NCI-H1694 treated with DMSO at 0.1 percent for 48 hours (cell line): ENCODE measurements around the gene KIAA2012.

Experiments used
- DNase-seq: peaks from one replicate; lab custom pipeline; 2025; lab: John Stamatoyannopoulos, UW

KIAA2012 gene

DNA sequence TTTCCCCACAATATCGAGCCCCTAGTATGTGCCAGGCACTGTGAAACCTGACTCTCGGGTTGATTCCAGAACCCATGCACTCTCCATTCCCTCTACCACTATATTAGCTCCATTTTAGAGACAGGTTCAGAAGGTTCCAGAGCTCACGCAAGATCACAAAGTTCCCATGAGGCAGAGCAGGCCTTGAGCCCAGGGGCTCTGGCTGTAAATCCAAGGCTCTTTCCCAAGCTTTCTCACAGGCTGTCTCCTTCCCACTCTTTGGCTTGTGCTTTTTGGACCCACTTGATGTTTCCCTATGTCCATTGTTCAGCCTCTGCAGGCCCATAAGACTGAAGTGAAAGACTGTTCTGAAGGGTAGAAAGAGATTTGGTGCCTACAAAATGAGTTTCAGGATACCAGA is 15.7 kb downstream of the KIAA2012 start:
- no peak for DNase-seq

DNA sequence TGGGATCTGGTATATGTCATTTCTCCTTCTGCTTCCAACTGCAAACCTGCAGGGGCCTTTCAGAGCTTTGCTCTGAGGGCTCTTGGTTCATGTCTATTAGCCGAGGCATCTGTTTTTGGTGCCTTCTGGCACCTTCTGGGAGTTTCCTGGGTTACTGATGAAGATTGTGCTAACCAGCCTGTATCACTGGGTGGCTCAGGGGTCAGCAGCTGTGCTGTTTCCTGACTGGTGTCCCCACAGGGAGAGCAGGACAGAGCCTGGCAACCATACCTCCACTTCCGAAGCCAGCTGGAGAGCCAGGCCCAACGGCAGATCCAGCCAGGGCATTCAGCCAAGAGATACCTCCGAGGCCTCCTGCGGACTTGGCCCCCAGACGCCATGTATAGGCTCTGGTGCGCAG is 17.5 kb downstream of the KIAA2012 start:
- DNase-seq, result no peak

DNA sequence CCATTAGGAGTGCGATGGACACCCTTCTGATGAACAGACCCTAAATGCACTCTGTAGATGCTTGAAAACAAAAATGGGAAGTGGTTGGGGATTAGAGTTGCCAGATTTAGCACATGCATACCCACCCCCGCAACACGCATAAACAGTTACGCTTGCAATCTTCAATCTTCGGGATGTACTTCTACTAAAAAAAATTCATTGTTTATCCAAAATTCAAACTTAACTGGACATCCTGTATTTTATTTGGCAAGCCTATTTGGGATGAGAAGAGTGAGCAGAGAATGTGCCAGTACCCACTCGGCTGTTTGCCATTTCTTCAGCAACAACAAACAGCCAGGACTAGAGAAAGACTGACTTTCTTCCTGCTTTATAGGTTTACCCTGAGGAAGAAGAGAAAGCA is 18.4 kb downstream of the KIAA2012 start:
- DNase-seq, result no peak

DNA sequence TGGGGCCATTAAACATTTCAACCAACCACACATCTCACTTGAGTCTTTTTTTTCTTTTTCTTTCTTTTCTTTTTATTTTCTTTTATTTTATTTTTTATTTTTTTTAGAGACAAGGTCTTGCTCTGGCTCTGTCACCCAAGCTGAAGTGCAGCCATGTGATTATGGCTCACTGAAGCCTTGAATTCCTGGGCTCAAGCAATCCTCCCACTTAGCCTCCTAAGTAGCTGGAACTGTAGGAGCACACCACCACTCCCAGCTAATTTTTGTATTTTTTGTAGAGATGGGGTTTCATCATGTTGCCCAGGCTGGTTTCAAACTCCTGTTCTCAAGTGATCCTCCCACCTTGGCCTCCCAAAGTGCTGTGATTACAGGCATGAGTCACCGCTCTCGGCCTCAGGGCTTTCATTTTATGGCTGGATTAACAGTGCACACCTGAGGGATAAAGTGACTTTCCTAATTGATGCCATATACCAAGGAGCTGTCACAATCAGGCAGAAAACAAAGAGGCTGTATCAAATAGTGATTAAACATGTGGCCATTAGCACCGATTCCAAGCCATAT is 21.5 kb downstream of the KIAA2012 start:
- no peak for DNase-seq

DNA sequence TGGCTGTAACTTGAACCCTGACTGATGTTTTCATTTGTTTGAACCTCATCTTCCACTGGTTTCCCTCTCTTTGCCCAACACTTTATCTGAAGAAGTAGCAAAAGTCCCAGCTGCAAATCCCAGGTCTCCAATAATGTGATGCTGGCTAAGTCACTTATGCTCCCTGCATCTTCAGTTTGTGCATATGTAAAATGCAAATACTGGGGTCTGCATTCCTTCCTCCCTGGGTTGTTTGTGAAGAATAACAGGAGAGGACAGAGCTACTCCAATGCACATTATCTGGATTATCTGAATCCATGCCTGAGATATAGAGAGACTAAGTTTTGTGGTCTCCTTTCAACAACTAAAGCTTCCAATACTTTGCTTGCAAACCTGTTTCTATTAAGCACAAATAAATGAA is 22.2 kb downstream of the KIAA2012 start:
- DNase-seq, result no peak

DNA sequence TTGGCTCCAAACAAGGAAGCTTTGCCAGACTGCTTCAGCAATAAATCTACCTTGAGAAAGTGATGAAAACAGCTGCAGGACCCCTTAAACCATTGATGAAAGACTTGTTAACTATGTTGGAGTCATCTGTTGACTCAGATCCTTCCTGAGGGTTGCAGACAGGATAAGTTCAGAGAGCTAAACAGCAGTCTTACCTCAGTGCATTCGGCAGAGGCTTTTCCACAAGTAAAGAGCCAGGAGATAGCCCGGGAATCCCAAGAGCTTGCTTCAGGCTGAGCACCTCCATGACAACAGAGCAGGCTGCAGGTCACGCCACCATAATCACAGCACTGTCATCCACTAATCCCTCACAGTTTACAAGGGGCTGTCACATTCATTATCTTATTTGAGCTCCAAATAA is 23.7 kb downstream of the KIAA2012 start:
- DNase-seq, result no peak

DNA sequence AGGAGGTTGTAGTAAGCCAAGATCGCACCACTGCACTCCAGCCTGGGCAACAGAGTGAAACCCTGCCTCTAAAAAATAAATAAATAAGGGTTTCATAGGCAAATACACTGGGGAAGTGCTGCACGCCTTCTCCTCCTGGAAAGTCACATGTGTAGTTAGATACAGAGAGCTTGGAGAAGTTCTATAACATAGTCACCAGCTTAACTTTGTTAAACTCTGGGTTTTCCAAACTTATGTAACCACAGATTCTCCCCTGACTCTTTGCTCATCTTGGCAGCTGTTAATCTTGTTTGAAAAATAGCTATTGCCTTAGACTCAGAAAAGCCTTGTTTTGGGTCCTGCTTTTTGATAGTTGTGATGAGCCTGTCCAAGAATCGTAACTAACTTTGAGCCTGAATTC is 25.2 kb downstream of the KIAA2012 start:
- DNase-seq, result no peak

DNA sequence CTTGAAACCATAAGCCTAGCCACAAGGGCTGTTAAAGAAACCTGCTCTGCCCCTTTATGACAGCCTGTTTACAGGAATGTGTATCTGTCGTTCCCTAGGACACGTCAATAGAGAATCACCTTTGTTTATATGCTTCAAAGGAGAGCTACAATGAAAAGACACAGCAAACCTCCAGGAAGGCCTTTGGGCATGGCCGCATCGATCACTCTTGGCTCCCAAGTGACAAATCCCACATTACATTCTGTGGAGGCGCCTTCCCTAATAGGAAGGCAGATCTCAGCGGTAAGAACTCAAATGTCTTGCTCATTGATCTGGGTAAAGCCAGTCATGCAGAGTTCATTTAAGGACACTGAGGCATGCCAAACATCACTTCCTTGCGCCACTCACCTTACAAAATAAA is 26.5 kb downstream of the KIAA2012 start:
- DNase-seq, result no peak

DNA sequence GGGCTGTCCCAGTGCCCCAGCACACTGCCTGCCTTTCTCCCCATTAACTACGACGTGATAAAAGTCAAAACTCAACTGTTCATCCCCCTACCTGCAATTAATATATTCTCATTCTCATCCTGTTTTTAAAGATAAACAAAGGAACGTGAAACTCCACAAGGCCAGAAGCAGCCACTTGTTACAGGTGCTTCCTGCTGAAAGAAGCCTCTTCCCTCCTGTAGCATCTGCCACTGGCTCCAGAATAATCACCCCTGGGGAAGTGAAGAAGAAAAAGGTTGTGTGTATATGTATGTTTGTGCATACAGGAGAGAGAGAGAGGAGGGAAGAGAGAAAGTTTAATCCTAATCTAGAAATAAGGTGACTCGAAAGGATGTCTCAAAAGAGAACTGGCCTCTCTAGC is 27.1 kb downstream of the KIAA2012 start:
- no peak for DNase-seq

DNA sequence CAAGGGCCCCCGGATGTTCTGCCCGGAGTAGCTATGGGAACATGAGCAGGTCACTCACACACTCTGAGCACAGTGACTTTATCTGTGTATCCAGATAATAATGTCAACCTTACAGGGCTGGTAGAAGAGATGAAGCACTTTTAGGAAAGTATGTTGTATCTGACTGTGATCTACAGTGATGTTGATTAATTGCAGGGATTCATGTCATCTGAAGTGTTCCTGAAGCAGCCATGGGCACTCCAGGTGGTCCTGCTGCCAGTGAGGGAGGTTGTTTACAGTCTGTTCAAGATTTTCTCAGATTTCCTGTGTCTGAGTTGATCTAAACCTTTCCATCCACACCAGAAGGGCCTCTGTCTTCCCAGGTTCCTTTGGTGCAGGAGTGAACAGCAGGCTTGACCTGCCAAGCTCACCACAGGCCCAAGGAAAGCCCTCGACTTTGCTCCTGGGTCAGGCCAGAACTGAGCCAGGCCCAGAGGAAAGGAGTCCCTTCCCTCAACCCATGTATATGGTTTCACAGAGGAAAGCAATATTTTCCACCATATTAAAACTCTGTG is 28.0 kb downstream of the KIAA2012 start:
- DNase-seq, result no peak

DNA sequence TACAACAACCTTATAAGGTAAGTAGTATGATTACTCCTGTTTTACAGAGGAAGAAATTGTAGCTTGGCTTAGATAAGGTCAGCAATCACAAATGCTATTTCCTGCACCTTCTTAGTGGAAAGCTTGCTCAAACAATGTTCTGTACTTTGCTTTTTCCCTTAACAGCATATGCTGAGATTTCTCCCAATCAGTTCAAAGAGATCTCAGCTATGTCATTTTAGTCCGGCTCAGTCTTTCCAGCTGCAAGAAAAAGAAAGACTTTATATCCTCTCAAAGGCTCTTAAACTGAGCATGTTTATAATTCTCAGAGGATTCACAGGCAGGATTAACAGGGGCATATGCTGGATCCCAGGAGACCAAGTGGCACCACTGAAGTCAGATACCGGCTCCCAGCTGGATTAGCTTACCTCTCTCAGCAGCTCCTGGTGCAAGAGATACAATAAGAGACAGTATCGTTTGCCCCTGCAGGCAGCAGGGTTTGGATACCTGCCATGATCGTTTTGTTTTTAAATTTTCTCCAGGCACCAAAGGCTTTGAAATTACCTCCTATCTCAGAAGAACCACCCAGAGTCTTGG is 29.5 kb downstream of the KIAA2012 start:
- peak; percentile 69 for DNase-seq

DNA sequence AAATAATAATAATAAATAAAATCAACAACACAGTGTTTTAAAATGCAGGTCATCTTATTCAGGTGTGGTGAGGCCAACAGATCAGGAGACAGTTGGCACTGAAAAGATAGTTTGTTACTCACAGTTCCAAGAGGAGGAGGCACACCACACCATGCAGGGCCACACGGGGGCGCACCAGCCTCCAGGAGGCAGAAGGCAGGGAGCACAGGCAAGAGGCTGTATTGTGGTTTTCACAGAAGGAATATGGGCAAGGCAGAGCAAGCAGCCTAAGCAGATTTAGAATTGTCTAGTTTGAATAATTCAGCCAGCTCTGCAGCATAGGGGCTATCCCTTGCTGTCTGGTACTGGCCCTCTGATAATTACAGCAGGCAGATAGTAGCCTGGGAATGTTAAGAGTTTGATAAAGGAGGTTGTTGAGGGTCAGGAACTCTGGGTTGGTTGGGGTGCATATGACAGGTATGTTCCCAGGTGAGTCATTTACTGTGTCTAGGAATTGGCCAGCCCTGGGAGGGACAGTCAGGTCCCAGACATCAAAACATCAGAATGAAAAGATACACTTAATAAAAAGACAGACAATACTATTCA is 31.3 kb downstream of the KIAA2012 start:
- peak; percentile 20 for DNase-seq

DNA sequence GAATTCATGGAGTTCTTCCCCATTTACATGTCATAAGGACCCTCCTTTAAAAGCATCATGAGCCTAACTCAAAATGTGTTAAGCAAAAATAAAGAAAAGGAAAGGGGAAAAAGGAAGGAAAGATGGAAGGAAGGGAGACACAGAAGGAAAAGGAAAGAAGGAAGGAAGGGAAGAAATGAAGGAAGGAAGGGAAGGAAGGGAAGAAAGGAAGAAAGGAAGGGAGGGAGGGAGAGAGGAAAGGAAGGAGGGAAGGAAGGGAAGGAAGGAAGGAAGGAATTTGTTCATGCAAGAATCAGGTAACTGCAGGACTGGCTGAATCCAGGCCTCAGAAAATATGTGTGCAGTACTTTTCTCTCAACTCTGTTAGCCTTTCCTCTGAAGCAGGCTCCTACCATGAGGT is 32.0 kb downstream of the KIAA2012 start:
- DNase-seq, result no peak

DNA sequence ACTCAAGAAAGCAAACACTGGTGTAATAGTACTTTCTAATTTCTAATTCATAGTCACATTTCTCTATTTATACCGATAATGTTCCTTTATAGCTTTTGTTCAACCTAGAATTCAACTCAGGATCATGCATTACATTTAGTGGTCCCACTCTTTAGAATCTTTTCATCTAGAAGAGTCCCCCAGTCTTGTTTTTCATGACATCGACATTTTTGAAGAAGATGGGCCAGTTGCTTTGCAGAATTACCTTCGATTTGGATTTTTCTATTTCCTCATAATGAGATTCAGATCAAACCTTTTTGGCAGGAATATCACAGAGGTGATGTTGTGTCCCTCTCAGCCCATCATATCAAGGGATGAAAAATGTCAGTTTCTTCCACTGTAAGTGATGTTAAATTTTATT is 35.3 kb downstream of the KIAA2012 start:
- DNase-seq, result no peak

DNA sequence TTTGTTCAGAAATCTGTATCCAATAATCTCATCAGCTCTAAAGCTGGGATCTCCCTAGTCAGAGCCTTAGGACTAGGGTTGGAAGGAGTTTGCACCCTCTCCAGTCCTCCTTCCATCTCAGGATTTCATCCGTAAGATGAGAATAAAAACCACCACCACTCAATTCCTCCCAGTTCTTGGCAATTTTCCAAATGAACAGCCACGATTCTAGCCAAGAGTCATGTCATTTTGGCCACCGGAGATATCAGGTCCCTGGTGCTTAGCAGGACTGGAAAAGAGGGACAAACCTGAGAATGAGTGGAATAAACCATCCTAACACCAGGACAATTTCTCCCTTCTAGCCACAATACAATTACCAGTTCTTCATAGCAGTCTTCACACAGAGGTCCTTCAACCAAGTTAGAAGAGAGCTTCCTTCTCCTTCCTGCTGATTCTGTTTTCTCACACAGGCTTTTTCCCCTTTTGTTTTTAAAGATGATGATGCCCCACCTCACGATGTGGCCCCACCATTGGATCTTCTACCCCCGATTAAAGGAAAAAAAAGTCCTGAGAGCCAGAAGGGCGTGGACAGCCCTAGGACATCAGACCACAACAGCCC is 36.2 kb downstream of the KIAA2012 start:
- no peak for DNase-seq

DNA sequence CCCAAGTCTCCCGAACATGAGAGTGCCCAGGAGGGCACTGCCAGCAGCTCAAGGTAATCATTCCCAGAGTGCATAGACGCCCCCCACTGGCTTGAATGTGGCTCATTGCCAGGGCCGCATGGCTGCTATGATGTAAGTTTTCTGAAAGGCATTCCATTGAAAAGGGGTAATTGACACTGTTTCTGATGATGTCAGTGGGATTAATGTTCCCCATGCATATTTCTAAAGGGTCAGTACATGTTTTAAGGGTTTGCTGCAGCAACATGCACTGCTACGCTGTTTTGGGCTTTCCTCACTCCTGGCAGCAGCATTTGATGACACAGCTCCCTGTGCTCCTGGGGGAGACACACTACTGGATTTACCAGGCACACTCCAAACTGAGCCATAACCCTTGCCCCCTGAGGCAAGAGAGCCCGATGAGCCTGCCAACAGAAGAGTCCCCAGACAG is 36.7 kb downstream of the KIAA2012 start:
- DNase-seq, result no peak

DNA sequence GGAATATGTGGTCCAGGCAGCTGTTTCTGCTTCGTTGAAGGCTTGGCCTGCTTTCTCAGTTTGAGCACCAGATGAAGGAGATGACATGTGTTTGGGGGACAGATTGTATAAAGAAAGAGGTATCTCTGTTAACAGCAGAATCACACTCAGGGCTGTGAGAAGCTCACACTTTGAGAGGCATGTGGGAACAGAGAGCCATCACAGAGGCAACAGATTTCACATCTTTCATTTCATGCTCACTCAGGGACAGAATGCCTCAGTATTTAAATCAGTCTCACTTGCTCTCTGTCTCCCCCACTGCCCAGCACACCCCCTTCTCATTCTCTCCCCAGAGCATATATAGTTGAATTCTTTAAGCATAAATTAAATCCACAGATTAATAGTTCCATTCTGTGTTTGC is 37.4 kb downstream of the KIAA2012 start:
- DNase-seq, result no peak

DNA sequence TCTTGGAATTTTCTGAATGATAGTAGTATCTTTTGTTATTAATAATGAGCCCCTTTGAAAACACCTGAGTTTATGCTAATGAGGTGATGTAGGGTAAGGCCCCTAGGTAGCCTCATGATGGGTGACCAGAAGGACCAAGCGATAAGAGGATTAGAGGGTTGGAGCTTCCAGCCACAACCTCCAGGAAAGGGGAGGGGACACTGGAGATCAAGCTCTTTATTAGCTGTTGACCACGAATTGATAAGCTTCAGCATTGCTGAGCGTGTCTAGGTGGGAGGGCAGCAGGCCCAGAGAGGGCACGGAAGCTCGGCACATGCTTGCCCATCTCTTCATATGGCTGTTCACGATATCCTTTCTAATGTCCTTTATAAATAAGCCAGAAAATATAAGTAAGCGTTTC is 39.0 kb downstream of the KIAA2012 start:
- no peak for DNase-seq

DNA sequence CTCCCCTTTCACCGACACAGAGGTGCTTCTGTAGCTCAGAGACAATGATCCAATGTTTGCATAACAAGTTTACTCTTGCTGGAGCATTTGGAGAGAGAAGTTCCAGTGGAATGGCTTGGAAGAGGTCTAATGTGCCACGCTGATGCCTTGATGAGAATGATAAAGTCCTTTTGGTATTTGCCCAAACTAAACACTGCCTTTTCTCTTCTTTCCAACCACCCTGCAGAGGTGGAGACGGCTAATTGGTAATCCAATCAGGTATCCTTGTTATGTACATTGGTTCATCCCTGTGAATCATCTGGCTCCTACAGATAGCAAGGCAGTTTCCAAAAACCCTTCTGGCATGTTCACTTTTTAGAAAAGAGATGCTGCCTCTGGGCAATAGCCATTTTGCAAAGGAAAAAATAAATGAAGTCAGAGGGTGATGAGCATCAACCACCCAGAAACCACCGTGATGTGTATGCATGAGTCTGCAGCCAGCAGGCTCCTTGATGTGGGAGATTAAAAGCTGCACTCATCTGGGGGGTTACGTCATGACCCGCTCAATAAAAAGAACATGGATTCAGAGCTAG is 40.6 kb downstream of the KIAA2012 start:
- DNase-seq, result no peak

DNA sequence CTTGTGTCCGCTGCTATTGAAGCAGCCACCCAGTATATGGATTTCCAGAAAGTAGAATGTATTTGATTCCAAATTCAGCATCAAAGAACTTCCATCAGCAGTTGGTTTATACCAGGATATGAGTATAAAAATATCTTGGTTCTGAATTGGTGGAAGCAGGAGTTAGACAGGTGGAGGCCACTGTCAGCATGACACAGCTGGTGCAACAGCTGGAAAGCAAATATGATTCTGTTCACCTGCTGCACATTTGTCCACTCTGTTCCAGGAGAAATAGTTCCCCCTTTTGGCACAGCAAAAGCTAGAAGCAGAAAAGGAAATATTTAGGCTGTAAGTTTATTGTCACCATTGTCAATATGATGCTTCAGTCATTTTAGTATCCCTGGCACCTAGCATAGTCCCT is 41.2 kb downstream of the KIAA2012 start:
- no peak for DNase-seq

DNA sequence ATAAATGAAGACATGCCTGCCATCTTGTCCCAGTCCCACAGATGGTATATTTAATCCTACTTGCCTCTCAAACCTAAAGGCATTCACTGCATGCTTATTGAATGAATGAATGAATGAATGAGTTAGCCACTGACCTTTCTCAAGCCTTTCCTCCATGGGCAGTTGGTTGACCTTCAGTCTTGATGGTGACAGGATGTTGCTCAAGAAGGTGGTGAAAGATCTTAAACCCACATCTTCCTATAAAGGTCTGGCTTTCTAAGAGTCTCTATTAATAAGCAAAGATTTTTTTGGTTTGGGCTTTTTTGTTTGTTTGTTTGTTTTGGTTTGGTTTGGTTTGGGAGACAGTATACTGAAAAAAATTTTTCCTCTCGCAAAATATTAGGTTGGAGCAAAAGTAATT is 41.7 kb downstream of the KIAA2012 start:
- no peak for DNase-seq

DNA sequence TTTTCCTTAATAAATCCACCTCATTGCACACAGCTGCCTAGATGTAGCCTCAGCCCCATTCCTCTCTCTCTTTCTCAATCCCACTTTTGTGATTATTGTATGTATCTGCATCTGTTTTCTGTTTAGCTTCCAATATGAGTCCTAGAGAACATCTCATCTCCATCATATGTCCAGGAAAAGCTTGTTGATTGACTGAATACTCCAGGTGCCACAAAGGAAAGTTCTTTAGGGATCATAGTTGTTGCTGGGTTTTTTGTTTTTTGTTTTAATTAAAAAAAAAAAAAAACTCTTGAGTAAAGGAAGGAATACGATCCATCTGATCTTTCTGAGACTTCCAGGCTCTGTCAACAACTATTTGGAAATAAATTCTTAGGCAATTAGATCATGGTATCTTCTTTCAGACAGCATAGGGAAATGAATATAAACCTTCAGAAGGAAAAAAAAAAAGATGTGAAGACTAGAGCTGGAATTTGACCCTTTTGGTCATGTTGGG is 42.5 kb downstream of the KIAA2012 start:
- DNase-seq, result no peak

DNA sequence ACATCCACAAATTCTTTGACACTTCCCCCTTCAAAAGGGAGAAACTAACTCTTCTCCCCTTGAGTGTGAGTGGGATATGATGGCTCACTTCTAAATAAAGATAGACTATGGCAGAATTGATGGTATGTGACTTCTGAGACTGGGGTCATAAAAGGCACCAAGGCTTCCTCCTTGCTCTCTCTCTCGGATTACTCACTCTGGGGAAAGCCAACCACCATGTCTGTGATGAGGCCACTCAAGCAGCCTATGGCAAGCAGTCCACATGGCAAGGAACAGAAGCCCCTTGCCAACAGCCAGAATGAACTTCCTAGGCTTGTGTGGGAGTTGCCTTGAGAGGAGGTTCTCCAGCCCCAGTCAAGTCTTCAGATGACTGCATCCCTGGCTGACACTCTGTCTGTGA is 43.6 kb downstream of the KIAA2012 start:
- DNase-seq, result no peak
